HEK293 (cell line): ENCODE measurements around the gene SOX5.

ENCODE experiments used
- CTCF ChIA-PET: fragments of 350-600 bp; formaldehyde crosslinking; extraction: SDS; loops from one replicate; lab custom pipeline; 2021; ENCODE audit warnings: antibody characterized with exemption; lab: Yijun Ruan, JAX
- POLR2A ChIA-PET: fragments of 300-600 bp; formaldehyde crosslinking; extraction: SDS; loops from one replicate; lab custom pipeline; 2020; ENCODE audit warnings: antibody characterized with exemption, inconsistent platforms; lab: Yijun Ruan, JAX
- H3K27ac ChIP-seq: fragments of 200-500 bp; sonication (Bioruptor generic); 2 replicates; pipeline ENCODE4 v1.5.1; 2014; ENCODE audit warnings: low read depth, low read length, control low read depth, inconsistent platforms; ENCODE audit errors: extremely low read depth
- H3K36me3 ChIP-seq, 2 experiments: fragments of 200-500 bp in 1 of 2; sonication (Bioruptor generic) in 1 of 2; 1 replicate in 1 of 2; 2 replicates in 1 of 2; pipeline ENCODE4 v1.5.1; 2014 to 2017; ENCODE audit warnings: inconsistent platforms in 2 of 2, low read length in 2 of 2; ENCODE audit not compliant: control insufficient read depth in 2 of 2, insufficient read depth in 1 of 2
- H3K4me1 ChIP-seq: fragments of 200-500 bp; sonication (Bioruptor generic); 2 replicates; pipeline ENCODE4 v1.5.1; 2014; ENCODE audit warnings: mild to moderate bottlenecking, low read length, inconsistent platforms; ENCODE audit not compliant: control insufficient read depth, insufficient read depth
- H3K4me3 ChIP-seq: 2 replicates; pipeline ENCODE4 v1.5.1; 2011; ENCODE audit warnings: low read depth, mild to moderate bottlenecking, control low read depth, low read length, moderate library complexity
- H3K9me3 ChIP-seq: fragments of 200-500 bp; sonication (Bioruptor generic); 2 replicates; pipeline ENCODE4 v1.5.1; 2014; ENCODE audit warnings: low read depth, low read length, inconsistent platforms; ENCODE audit not compliant: control insufficient read depth, insufficient read depth
- GLIS2 ChIP-seq: fragments of 450-650 bp; formaldehyde crosslinking; IDR thresholded peaks from 2 replicates; pipeline ENCODE4 v1.5.1; 2016; ENCODE audit warnings: missing biosample characterization, missing genetic modification characterization
- HOXD13 ChIP-seq: sonication (generic); formaldehyde crosslinking; IDR thresholded peaks from 2 replicates; pipeline ENCODE4 v1.8.0; 2022; ENCODE audit warnings: missing genetic modification reagents, borderline replicate concordance
- IKZF3 ChIP-seq: fragments of 450-650 bp; IDR thresholded peaks from 2 replicates; pipeline ENCODE4 v1.5.0; 2018; ENCODE audit warnings: missing biosample characterization, mild to moderate bottlenecking, missing genetic modification characterization, moderate library complexity
- OVOL3 ChIP-seq: fragments of 450-650 bp; formaldehyde crosslinking; IDR thresholded peaks from 2 replicates; pipeline ENCODE4 v1.5.1; 2016; ENCODE audit warnings: missing biosample characterization, missing genetic modification characterization
- SP3 ChIP-seq: fragments of 450-650 bp; formaldehyde crosslinking; IDR thresholded peaks from 2 replicates; pipeline ENCODE4 v1.5.1; 2016; ENCODE audit warnings: missing biosample characterization, missing genetic modification characterization
- SP7 ChIP-seq: fragments of 450-650 bp; formaldehyde crosslinking; IDR thresholded peaks from 2 replicates; pipeline ENCODE4 v1.5.1; 2016; ENCODE audit warnings: missing biosample characterization, missing genetic modification characterization
- TRIM28 ChIP-seq: IDR thresholded peaks from 2 replicates; pipeline ENCODE4 v1.6.1; 2011; ENCODE audit warnings: low read length, control low read depth, borderline replicate concordance
- TSHZ1 ChIP-seq: fragments of 450-650 bp; formaldehyde crosslinking; IDR thresholded peaks from 2 replicates; pipeline ENCODE4 v1.5.1; 2016; ENCODE audit warnings: missing biosample characterization, missing genetic modification characterization, borderline replicate concordance
- ZFP3 ChIP-seq: fragments of 450-650 bp; formaldehyde crosslinking; IDR thresholded peaks from 2 replicates; pipeline ENCODE4 v1.5.1; 2016; ENCODE audit warnings: low read depth, missing biosample characterization, missing genetic modification characterization
- ZNF140 ChIP-seq: fragments of 450-650 bp; formaldehyde crosslinking; IDR thresholded peaks from 2 replicates; pipeline ENCODE4 v1.5.1; 2016; ENCODE audit warnings: missing biosample characterization, missing genetic modification characterization
- ZNF175 ChIP-seq: fragments of 450-650 bp; formaldehyde crosslinking; IDR thresholded peaks from 2 replicates; pipeline ENCODE4 v1.5.1; 2016; ENCODE audit warnings: missing biosample characterization, missing genetic modification characterization
- ZNF248 ChIP-seq: fragments of 450-650 bp; formaldehyde crosslinking; IDR thresholded peaks from 2 replicates; pipeline ENCODE4 v1.5.1; 2017; ENCODE audit warnings: missing biosample characterization, missing genetic modification characterization
- ZNF274 ChIP-seq, 2 experiments: fragments of 200-500 bp in 1 of 2; fragments of 450-650 bp in 1 of 2; sonication (Bioruptor generic) in 1 of 2; formaldehyde crosslinking in 1 of 2; IDR thresholded peaks; 2 replicates each; pipeline versions ENCODE4 v1.5.1 to v1.6.1; 2014 to 2016; ENCODE audit warnings: borderline replicate concordance in 1 of 2, inconsistent platforms in 1 of 2, low read length in 1 of 2, missing biosample characterization in 1 of 2, missing genetic modification characterization in 1 of 2
- ZNF501 ChIP-seq: fragments of 450-650 bp; formaldehyde crosslinking; IDR thresholded peaks from 2 replicates; pipeline ENCODE4 v1.5.1; 2016; ENCODE audit warnings: missing biosample characterization, missing genetic modification characterization
- ZNF548 ChIP-seq: fragments of 450-650 bp; formaldehyde crosslinking; IDR thresholded peaks from 2 replicates; pipeline ENCODE4 v1.5.1; 2016; ENCODE audit warnings: missing biosample characterization, missing genetic modification characterization
- ZNF621 ChIP-seq: fragments of 450-650 bp; formaldehyde crosslinking; IDR thresholded peaks from 2 replicates; pipeline ENCODE4 v1.5.1; 2017; ENCODE audit warnings: missing biosample characterization, missing genetic modification characterization
- ZNF624 ChIP-seq: fragments of 450-650 bp; formaldehyde crosslinking; IDR thresholded peaks from 2 replicates; pipeline ENCODE4 v1.5.1; 2017; ENCODE audit warnings: missing biosample characterization, missing genetic modification characterization
- ZNF654 ChIP-seq: fragments of 450-650 bp; formaldehyde crosslinking; IDR thresholded peaks from 2 replicates; pipeline ENCODE4 v1.5.1; 2016; ENCODE audit warnings: low read depth, missing biosample characterization, missing genetic modification characterization
- ZNF664 ChIP-seq: fragments of 450-650 bp; formaldehyde crosslinking; IDR thresholded peaks from 2 replicates; pipeline ENCODE4 v1.5.1; 2016; ENCODE audit warnings: missing biosample characterization, missing genetic modification characterization
- ZNF677 ChIP-seq: fragments of 450-650 bp; IDR thresholded peaks from 2 replicates; pipeline ENCODE4 v1.5.0; 2018; ENCODE audit warnings: missing biosample characterization, mild to moderate bottlenecking, missing genetic modification characterization, moderate library complexity
- TF ChIP-seq, protein P1 (sequence below): fragments of 450-650 bp; formaldehyde crosslinking; IDR thresholded peaks from 2 replicates; pipeline ENCODE4 v1.5.1; 2016; ENCODE audit warnings: missing biosample characterization, missing genetic modification characterization, low read depth
- TF ChIP-seq, protein P2 (sequence below): fragments of 450-650 bp; formaldehyde crosslinking; IDR thresholded peaks from 2 replicates; pipeline ENCODE4 v1.5.1; 2017; ENCODE audit warnings: missing biosample characterization, missing genetic modification characterization

Gene SOX5

GRCh38 chr12:23703051-23703450, 246.4 kb downstream of the SOX5 start:
- Histone ChIP-seq H3K4me3 (no peak overlapping the region), H3K36me3 (no peaks in the 10 kb centered on the region)
- TF ChIP-seq GLIS2 (tag by site-specific recombination) (no peak), ZNF654 (tag by site-specific recombination) (no peak)
- TF ChIP-seq, all 188 proteins: peak for 0
- Histone ChIP-seq H3K4me1 (no peaks in the 10 kb centered on the region), H3K27ac (no peak overlapping the region), H3K9me3 (no peaks in the 10 kb centered on the region)
- ChIA-PET POLR2A (no interaction called here), CTCF (no interaction called here)

GRCh38 chr12:23699031-23699430, 250.4 kb downstream of the SOX5 start:
- H3K9me3 ChIP-seq, result no peaks in the 10 kb centered on the region
- H3K36me3 ChIP-seq, result no peaks in the 10 kb centered on the region
- ChIA-PET POLR2A (no interaction called here), CTCF (no interaction called here)
- no peaks in the 10 kb centered on the region for H3K4me1 ChIP-seq
- TF ChIP-seq ZNF621 (tag by site-specific recombination), result no peak
- TF ChIP-seq ZNF248 (tag by site-specific recombination), result no peak
- no peak for TF ChIP-seq ZNF175 (tag by site-specific recombination)
- TF ChIP-seq TRIM28, result no peak
- TF ChIP-seq, protein P1, sequence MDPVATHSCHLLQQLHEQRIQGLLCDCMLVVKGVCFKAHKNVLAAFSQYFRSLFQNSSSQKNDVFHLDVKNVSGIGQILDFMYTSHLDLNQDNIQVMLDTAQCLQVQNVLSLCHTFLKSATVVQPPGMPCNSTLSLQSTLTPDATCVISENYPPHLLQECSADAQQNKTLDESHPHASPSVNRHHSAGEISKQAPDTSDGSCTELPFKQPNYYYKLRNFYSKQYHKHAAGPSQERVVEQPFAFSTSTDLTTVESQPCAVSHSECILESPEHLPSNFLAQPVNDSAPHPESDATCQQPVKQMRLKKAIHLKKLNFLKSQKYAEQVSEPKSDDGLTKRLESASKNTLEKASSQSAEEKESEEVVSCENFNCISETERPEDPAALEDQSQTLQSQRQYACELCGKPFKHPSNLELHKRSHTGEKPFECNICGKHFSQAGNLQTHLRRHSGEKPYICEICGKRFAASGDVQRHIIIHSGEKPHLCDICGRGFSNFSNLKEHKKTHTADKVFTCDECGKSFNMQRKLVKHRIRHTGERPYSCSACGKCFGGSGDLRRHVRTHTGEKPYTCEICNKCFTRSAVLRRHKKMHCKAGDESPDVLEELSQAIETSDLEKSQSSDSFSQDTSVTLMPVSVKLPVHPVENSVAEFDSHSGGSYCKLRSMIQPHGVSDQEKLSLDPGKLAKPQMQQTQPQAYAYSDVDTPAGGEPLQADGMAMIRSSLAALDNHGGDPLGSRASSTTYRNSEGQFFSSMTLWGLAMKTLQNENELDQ (tag by site-specific recombination), result no peak
- TF ChIP-seq OVOL3 (tag by site-specific recombination), result no peak
- TF ChIP-seq, protein P2, sequence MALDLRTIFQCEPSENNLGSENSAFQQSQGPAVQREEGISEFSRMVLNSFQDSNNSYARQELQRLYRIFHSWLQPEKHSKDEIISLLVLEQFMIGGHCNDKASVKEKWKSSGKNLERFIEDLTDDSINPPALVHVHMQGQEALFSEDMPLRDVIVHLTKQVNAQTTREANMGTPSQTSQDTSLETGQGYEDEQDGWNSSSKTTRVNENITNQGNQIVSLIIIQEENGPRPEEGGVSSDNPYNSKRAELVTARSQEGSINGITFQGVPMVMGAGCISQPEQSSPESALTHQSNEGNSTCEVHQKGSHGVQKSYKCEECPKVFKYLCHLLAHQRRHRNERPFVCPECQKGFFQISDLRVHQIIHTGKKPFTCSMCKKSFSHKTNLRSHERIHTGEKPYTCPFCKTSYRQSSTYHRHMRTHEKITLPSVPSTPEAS, result no peak
- TF ChIP-seq ZFP3 (tag by site-specific recombination), result no peak
- no peak for TF ChIP-seq ZNF274 (IDR thresholded peaks at IDR 0.05; ENCODE audit: low read length)
- TF ChIP-seq ZNF274 (tag by site-specific recombination; IDR thresholded peaks at IDR 0.05; ENCODE audit: borderline replicate concordance), result no peak
- TF ChIP-seq SP7, result no peak
- no peak for TF ChIP-seq SP3 (tag by site-specific recombination)
- no peak overlapping the region for H3K27ac ChIP-seq
- no peak overlapping the region for H3K4me3 ChIP-seq

- Histone ChIP-seq H3K9me3 (no peaks in the 10 kb centered on the region), H3K27ac (no peak overlapping the region), H3K36me3 (no peaks in the 10 kb centered on the region), H3K4me3 (no peak overlapping the region), H3K4me1 (no peaks in the 10 kb centered on the region)
- POLR2A ChIA-PET, result no interaction called here
- CTCF ChIA-PET, result no interaction called here
- TF ChIP-seq ZNF664 (tag by site-specific recombination), result no peak
- no peak for TF ChIP-seq IKZF3 (tag by site-specific recombination)
- no peak for TF ChIP-seq TSHZ1
- no peak for TF ChIP-seq HOXD13 (CRISPR knock-in tag)
- no peak for TF ChIP-seq ZNF501 (tag by site-specific recombination)
- no peak for TF ChIP-seq ZNF624 (tag by site-specific recombination)
- TF ChIP-seq ZNF140 (tag by site-specific recombination), result no peak
- no peak for TF ChIP-seq ZNF548 (tag by site-specific recombination)
- no peak for TF ChIP-seq ZNF677 (tag by site-specific recombination)
These were observed 254.6 kb downstream of the SOX5 start for GRCh38 chr12:23694920-23695319.
